GM23338 (cell line): ENCODE measurements around the gene PFKFB1. TPM values are rescaled to one million over a fixed set of nuclear protein-coding genes. Genes with fewer than 3 reads are reported as not detected.

Source experiments
- ATAC-seq: fragments of 200-7000 bp; cut with Tn5 transposase; 3 replicates; pipeline ENCODE4 v1.9.1; 2020
- DNase-seq: peaks from one replicate; pipeline ENCODE4 v3.0.0-alpha.2; 2015; ENCODE audit warnings: low spot score
- H2AFZ ChIP-seq: fragments of 200-600 bp; sonication (generic); 2 replicates; pipeline ENCODE4 v1.8.0; 2016; ENCODE audit warnings: antibody characterized with exemption, mild to moderate bottlenecking, moderate library complexity
- H3F3A ChIP-seq: fragments of 200-600 bp; sonication (generic); replicated peaks from 2 replicates; pipeline ENCODE4 v1.8.0; 2017; ENCODE audit warnings: antibody characterized with exemption, mixed run types, low read depth
- H3K27ac ChIP-seq: fragments of 200-600 bp; sonication (generic); 2 replicates; pipeline ENCODE4 v1.6.1; 2016; ENCODE audit warnings: low read depth
- H3K27me3 ChIP-seq: fragments of 200-600 bp; sonication (generic); 2 replicates; pipeline ENCODE4 v1.8.0; 2016; ENCODE audit warnings: mild to moderate bottlenecking, mixed run types, moderate library complexity; ENCODE audit not compliant: insufficient read depth
- H3K36me3 ChIP-seq: fragments of 200-600 bp; sonication (generic); 2 replicates; pipeline ENCODE4 v1.8.0; 2016; ENCODE audit warnings: mild to moderate bottlenecking; ENCODE audit not compliant: insufficient read depth
- H3K4me1 ChIP-seq: fragments of 200-600 bp; sonication (generic); 2 replicates; pipeline ENCODE4 v1.8.0; 2016; ENCODE audit warnings: mild to moderate bottlenecking, moderate library complexity; ENCODE audit not compliant: insufficient read depth
- H3K4me2 ChIP-seq: fragments of 200-600 bp; sonication (generic); 2 replicates; pipeline ENCODE4 v1.7.1; 2017; ENCODE audit warnings: mixed run types
- H3K4me3 ChIP-seq: fragments of 200-600 bp; sonication (generic); 2 replicates; pipeline ENCODE4 v1.6.1; 2016; ENCODE audit warnings: mixed run types
- H3K79me2 ChIP-seq: fragments of 200-600 bp; sonication (generic); replicated peaks from 2 replicates; pipeline ENCODE4 v1.8.0; 2017; ENCODE audit warnings: mild to moderate bottlenecking; ENCODE audit not compliant: insufficient read depth
- H3K9me2 ChIP-seq: fragments of 200-600 bp; sonication (generic); 2 replicates; pipeline ENCODE4 v1.8.0; 2017; ENCODE audit not compliant: insufficient read depth
- H4K20me1 ChIP-seq: fragments of 200-600 bp; sonication (generic); replicated peaks from 2 replicates; pipeline ENCODE4 v1.8.0; 2017; ENCODE audit warnings: mild to moderate bottlenecking; ENCODE audit not compliant: insufficient read depth
- H3K27ac Mint-ChIP-seq: 2 replicates; pipeline ENCODE4 v1.8.0; 2020; ENCODE audit warnings: inconsistent platforms, mild to moderate bottlenecking, moderate library complexity, mixed read lengths
- H3K27me3 Mint-ChIP-seq: 3 replicates; pipeline ENCODE4 v1.8.0; 2022; ENCODE audit warnings: low read depth, mild to moderate bottlenecking, moderate library complexity, mixed read lengths, inconsistent platforms; ENCODE audit not compliant: insufficient read depth, poor library complexity
- H3K36me3 Mint-ChIP-seq: 3 replicates; pipeline ENCODE4 v1.8.0; 2021; ENCODE audit warnings: low read depth, mild to moderate bottlenecking, inconsistent platforms, moderate library complexity, mixed read lengths
- H3K4me1 Mint-ChIP-seq: 3 replicates; pipeline ENCODE4 v1.8.0; 2020; ENCODE audit warnings: mild to moderate bottlenecking, inconsistent platforms, mixed read lengths
- H3K4me3 Mint-ChIP-seq: 3 replicates; pipeline ENCODE4 v1.8.0; 2021; ENCODE audit warnings: moderate library complexity, mild to moderate bottlenecking, inconsistent platforms, mixed read lengths
- H3K9me3 Mint-ChIP-seq: 3 replicates; pipeline ENCODE4 v1.8.0; 2020; ENCODE audit warnings: moderate library complexity, mild to moderate bottlenecking, inconsistent platforms, mixed read lengths
- CREB1 ChIP-seq: fragments of 250-450 bp; sonication (Bioruptor Pico); IDR thresholded peaks from 2 replicates; pipeline ENCODE4 v1.5.0; 2020; ENCODE audit warnings: low read depth, mild to moderate bottlenecking, moderate library complexity
- EZH2 ChIP-seq: fragments of 200-600 bp; sonication (generic); IDR thresholded peaks from one replicate; pipeline ENCODE4 v1.8.0; 2017; ENCODE audit warnings: antibody characterized with exemption, mild to moderate bottlenecking, low read depth; ENCODE audit not compliant: unreplicated experiment
- EZH2phosphoT487 ChIP-seq: fragments of 200-600 bp; sonication (generic); IDR thresholded peaks from one replicate; pipeline ENCODE4 v1.8.1; 2018; ENCODE audit warnings: antibody characterized with exemption; ENCODE audit not compliant: unreplicated experiment
- JUNB ChIP-seq: IDR thresholded peaks from one replicate; pipeline ENCODE4 v1.6.1; 2016; ENCODE audit warnings: antibody characterized with exemption; ENCODE audit not compliant: unreplicated experiment
- NANOG ChIP-seq: IDR thresholded peaks from 2 replicates; pipeline ENCODE4 v1.6.1; 2016; ENCODE audit warnings: antibody characterized with exemption, borderline replicate concordance
- POLR2AphosphoS5 ChIP-seq: IDR thresholded peaks from 2 replicates; pipeline ENCODE4 v1.6.1; 2016; ENCODE audit warnings: antibody characterized with exemption, low read depth
- STAT1 ChIP-seq: IDR thresholded peaks from one replicate; pipeline ENCODE4 v1.6.1; 2016; ENCODE audit warnings: antibody characterized with exemption; ENCODE audit not compliant: unreplicated experiment
- ZNF114 ChIP-seq: fragments of 250-450 bp; sonication (Bioruptor Pico); IDR thresholded peaks from 2 replicates; pipeline ENCODE4 v1.5.0; 2020; ENCODE audit warnings: mild to moderate bottlenecking, moderate library complexity
- ZNF331 ChIP-seq: fragments of 250-450 bp; sonication (Bioruptor Pico); IDR thresholded peaks from 2 replicates; pipeline ENCODE4 v1.5.0; 2020; ENCODE audit warnings: low read depth, mild to moderate bottlenecking, moderate library complexity
- polyA plus RNA-seq: library from polyadenylated mRNA; unstranded; fragments of >200 nt; fragmentation: Nextera tagmentation; extraction: Ambion mirVana; gene quantifications from 2 replicates; pipeline ENCODE4 v1.2.1, GENCODE V29; 2016
- total RNA-seq: library from RNA; depleted of rRNA; stranded (reverse); fragments of >200 nt; shearing (Covaris generic); gene quantifications from 2 replicates; pipeline ENCODE4 v1.2.3, GENCODE V29; 2014
- TF ChIP-seq, protein P1 (sequence below): IDR thresholded peaks from one replicate; pipeline ENCODE4 v1.6.1; 2018; ENCODE audit warnings: antibody characterized with exemption; ENCODE audit not compliant: unreplicated experiment
- TF ChIP-seq, protein P2 (sequence below): fragments of 250-450 bp; sonication (Bioruptor Pico); IDR thresholded peaks from 2 replicates; pipeline ENCODE4 v1.5.0; 2020; ENCODE audit warnings: mild to moderate bottlenecking, moderate library complexity
- TF ChIP-seq, protein P3 (sequence below): IDR thresholded peaks from 2 replicates; pipeline ENCODE4 v1.6.1; 2016; ENCODE audit warnings: antibody characterized with exemption
- TF ChIP-seq, protein P4 (sequence below), 2 experiments: fragments of 200-600 bp in 1 of 2; sonication (generic) in 1 of 2; conservative IDR thresholded peaks; 2 replicates each; pipeline versions ENCODE4 v1.5.1 to v1.6.1; 2016 to 2017; ENCODE audit warnings: antibody characterized with exemption in 2 of 2, low read depth in 2 of 2, mild to moderate bottlenecking in 2 of 2, moderate library complexity in 1 of 2

Gene PFKFB1
- total and polyA plus RNA-seq, 2 experiments from 2014 or later, result not detected

DNA sequence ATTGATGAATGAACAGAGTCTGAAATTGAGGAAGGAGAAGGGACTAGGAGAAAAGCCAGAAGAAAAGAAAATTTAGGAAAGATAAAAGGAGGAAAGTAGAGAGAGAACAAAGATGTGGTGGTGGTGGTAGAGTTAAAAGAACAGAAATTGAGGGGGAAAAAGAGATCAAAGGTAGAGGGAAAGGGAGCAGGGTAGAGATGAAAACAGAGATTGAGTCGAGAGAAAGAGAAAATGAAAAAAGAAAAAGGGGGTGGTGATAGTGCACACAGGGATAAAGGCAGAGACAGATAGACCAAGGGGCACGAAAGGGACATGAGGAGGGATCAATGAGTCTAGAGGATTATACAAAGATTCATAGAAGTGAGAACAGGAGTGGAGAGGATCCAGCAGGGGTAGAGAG lies 32.9 kb upstream of the PFKFB1 start:
- Histone ChIP-seq H2AFZ (no peak overlapping the region), H3K36me3 (no peaks in the 10 kb centered on the region), H4K20me1 (no peaks in the 10 kb centered on the region), H3K27ac (no peak overlapping the region), H3K4me3 (no peak overlapping the region), H3K4me2 (no peak overlapping the region), H3K4me1 (peaks cover 9% of the 10 kb centered on the region; the same call in 1 of the 2 replicates), H3K79me2 (no peaks in the 10 kb centered on the region), H3K9me2 (no peaks in the 10 kb centered on the region), H3K27me3 (no peaks in the 10 kb centered on the region), H3F3A (no peaks in the 10 kb centered on the region)
- Mint-ChIP-seq H3K4me1 (peaks cover 17% of the 10 kb centered on the region), H3K4me3 (no peak overlapping the region), H3K27ac (no peak overlapping the region), H3K27me3 (no peaks in the 10 kb centered on the region), H3K9me3 (no peaks in the 10 kb centered on the region), H3K36me3 (no peaks in the 10 kb centered on the region)
- DNase-seq (no peak), ATAC-seq (no peak)
- no peak for TF ChIP-seq CREB1 (CRISPR knock-in tag)
- TF ChIP-seq, protein P1, sequence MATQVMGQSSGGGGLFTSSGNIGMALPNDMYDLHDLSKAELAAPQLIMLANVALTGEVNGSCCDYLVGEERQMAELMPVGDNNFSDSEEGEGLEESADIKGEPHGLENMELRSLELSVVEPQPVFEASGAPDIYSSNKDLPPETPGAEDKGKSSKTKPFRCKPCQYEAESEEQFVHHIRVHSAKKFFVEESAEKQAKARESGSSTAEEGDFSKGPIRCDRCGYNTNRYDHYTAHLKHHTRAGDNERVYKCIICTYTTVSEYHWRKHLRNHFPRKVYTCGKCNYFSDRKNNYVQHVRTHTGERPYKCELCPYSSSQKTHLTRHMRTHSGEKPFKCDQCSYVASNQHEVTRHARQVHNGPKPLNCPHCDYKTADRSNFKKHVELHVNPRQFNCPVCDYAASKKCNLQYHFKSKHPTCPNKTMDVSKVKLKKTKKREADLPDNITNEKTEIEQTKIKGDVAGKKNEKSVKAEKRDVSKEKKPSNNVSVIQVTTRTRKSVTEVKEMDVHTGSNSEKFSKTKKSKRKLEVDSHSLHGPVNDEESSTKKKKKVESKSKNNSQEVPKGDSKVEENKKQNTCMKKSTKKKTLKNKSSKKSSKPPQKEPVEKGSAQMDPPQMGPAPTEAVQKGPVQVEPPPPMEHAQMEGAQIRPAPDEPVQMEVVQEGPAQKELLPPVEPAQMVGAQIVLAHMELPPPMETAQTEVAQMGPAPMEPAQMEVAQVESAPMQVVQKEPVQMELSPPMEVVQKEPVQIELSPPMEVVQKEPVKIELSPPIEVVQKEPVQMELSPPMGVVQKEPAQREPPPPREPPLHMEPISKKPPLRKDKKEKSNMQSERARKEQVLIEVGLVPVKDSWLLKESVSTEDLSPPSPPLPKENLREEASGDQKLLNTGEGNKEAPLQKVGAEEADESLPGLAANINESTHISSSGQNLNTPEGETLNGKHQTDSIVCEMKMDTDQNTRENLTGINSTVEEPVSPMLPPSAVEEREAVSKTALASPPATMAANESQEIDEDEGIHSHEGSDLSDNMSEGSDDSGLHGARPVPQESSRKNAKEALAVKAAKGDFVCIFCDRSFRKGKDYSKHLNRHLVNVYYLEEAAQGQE, result no peak
- TF ChIP-seq, protein P2, sequence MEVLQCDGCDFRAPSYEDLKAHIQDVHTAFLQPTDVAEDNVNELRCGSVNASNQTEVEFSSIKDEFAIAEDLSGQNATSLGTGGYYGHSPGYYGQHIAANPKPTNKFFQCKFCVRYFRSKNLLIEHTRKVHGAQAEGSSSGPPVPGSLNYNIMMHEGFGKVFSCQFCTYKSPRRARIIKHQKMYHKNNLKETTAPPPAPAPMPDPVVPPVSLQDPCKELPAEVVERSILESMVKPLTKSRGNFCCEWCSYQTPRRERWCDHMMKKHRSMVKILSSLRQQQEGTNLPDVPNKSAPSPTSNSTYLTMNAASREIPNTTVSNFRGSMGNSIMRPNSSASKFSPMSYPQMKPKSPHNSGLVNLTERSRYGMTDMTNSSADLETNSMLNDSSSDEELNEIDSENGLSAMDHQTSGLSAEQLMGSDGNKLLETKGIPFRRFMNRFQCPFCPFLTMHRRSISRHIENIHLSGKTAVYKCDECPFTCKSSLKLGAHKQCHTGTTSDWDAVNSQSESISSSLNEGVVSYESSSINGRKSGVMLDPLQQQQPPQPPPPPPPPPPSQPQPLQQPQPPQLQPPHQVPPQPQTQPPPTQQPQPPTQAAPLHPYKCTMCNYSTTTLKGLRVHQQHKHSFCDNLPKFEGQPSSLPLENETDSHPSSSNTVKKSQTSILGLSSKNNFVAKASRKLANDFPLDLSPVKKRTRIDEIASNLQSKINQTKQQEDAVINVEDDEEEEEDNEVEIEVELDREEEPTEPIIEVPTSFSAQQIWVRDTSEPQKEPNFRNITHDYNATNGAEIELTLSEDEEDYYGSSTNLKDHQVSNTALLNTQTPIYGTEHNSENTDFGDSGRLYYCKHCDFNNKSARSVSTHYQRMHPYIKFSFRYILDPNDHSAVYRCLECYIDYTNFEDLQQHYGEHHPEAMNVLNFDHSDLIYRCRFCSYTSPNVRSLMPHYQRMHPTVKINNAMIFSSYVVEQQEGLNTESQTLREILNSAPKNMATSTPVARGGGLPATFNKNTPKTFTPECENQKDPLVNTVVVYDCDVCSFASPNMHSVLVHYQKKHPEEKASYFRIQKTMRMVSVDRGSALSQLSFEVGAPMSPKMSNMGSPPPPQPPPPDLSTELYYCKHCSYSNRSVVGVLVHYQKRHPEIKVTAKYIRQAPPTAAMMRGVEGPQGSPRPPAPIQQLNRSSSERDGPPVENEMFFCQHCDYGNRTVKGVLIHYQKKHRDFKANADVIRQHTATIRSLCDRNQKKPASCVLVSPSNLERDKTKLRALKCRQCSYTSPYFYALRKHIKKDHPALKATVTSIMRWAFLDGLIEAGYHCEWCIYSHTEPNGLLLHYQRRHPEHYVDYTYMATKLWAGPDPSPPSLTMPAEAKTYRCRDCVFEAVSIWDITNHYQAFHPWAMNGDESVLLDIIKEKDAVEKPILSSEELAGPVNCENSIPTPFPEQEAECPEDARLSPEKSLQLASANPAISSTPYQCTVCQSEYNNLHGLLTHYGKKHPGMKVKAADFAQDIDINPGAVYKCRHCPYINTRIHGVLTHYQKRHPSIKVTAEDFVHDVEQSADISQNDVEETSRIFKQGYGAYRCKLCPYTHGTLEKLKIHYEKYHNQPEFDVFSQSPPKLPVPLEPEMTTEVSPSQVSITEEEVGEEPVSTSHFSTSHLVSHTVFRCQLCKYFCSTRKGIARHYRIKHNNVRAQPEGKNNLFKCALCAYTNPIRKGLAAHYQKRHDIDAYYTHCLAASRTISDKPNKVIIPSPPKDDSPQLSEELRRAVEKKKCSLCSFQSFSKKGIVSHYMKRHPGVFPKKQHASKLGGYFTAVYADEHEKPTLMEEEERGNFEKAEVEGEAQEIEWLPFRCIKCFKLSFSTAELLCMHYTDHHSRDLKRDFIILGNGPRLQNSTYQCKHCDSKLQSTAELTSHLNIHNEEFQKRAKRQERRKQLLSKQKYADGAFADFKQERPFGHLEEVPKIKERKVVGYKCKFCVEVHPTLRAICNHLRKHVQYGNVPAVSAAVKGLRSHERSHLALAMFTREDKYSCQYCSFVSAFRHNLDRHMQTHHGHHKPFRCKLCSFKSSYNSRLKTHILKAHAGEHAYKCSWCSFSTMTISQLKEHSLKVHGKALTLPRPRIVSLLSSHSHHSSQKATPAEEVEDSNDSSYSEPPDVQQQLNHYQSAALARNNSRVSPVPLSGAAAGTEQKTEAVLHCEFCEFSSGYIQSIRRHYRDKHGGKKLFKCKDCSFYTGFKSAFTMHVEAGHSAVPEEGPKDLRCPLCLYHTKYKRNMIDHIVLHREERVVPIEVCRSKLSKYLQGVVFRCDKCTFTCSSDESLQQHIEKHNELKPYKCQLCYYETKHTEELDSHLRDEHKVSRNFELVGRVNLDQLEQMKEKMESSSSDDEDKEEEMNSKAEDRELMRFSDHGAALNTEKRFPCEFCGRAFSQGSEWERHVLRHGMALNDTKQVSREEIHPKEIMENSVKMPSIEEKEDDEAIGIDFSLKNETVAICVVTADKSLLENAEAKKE (CRISPR knock-in tag), result no peak
- no peak for TF ChIP-seq ZNF114 (CRISPR knock-in tag)
- TF ChIP-seq NANOG, result no peak
- no peak for TF ChIP-seq STAT1
- no peak for TF ChIP-seq EZH2phosphoT487
- TF ChIP-seq, protein P3, sequence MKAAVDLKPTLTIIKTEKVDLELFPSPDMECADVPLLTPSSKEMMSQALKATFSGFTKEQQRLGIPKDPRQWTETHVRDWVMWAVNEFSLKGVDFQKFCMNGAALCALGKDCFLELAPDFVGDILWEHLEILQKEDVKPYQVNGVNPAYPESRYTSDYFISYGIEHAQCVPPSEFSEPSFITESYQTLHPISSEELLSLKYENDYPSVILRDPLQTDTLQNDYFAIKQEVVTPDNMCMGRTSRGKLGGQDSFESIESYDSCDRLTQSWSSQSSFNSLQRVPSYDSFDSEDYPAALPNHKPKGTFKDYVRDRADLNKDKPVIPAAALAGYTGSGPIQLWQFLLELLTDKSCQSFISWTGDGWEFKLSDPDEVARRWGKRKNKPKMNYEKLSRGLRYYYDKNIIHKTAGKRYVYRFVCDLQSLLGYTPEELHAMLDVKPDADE, result no peak
- TF ChIP-seq, protein P4, sequence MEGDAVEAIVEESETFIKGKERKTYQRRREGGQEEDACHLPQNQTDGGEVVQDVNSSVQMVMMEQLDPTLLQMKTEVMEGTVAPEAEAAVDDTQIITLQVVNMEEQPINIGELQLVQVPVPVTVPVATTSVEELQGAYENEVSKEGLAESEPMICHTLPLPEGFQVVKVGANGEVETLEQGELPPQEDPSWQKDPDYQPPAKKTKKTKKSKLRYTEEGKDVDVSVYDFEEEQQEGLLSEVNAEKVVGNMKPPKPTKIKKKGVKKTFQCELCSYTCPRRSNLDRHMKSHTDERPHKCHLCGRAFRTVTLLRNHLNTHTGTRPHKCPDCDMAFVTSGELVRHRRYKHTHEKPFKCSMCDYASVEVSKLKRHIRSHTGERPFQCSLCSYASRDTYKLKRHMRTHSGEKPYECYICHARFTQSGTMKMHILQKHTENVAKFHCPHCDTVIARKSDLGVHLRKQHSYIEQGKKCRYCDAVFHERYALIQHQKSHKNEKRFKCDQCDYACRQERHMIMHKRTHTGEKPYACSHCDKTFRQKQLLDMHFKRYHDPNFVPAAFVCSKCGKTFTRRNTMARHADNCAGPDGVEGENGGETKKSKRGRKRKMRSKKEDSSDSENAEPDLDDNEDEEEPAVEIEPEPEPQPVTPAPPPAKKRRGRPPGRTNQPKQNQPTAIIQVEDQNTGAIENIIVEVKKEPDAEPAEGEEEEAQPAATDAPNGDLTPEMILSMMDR (conservative IDR thresholded peaks at IDR 0.05; ENCODE audit: low read depth in 2 of 2), result no peak
- no peak for TF ChIP-seq ZNF331 (CRISPR knock-in tag)
- no peak for TF ChIP-seq JUNB
- no peak for TF ChIP-seq EZH2
- no peak for TF ChIP-seq POLR2AphosphoS5
